RCC 7860 (cell line): ENCODE data around the gene APBB1IP.

Experiments used
- DNase-seq: peaks from one replicate; pipeline ENCODE4 v3.0.0-alpha.2; 2015; ENCODE audit warnings: low spot score
- FAIRE-seq: peaks from 2 replicates; lab custom pipeline; 2012; peaks lifted over from hg19 to GRCh38; lab: Jason Lieb, UNC

APBB1IP gene

DNA sequence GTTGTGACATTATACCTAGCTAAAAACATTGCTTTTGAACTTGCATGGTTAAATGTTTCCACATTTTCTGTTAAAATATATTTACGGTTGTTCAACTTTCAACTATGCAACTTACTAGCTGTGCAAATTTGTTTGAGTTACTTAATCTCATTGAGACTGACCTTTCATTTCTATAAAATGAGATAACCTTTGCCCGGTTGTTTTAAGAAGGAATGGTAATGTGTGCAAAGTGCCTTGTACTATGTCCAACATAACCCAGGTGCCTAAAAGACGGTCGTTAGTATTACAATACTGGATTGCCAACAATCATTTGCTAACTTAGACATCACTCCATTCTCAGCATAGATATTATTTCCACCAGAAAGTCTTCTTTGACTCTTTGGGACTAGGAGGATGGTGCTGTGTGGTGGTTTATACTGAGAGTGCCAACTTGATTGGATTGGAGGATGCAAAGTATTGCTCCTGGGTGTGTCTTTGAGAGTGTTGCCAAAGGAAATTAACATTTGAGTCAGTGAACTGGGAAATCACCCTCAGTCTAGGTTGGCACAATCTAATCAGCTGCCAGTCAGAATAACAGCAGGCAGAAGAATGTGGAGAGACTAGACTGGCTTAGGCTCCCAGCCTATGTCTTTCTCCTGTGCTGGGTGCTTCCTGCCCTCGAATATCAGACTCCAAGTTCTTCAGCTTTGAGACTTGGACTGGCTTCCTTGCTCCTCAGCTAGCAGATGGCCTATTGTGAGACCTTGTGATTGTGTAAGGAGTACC, 174.2 kb downstream of the APBB1IP start:
- DNase-seq (no peak), FAIRE-seq (no peak)
